Measurements from ENCODE around the gene BAHD1. TPM values are rescaled to one million over a fixed set of nuclear protein-coding genes. Genes with fewer than 3 reads are reported as not detected.

Gene BAHD1
- total RNA-seq, 1 donor from 2014 or later, result 15.7 TPM

DNA sequence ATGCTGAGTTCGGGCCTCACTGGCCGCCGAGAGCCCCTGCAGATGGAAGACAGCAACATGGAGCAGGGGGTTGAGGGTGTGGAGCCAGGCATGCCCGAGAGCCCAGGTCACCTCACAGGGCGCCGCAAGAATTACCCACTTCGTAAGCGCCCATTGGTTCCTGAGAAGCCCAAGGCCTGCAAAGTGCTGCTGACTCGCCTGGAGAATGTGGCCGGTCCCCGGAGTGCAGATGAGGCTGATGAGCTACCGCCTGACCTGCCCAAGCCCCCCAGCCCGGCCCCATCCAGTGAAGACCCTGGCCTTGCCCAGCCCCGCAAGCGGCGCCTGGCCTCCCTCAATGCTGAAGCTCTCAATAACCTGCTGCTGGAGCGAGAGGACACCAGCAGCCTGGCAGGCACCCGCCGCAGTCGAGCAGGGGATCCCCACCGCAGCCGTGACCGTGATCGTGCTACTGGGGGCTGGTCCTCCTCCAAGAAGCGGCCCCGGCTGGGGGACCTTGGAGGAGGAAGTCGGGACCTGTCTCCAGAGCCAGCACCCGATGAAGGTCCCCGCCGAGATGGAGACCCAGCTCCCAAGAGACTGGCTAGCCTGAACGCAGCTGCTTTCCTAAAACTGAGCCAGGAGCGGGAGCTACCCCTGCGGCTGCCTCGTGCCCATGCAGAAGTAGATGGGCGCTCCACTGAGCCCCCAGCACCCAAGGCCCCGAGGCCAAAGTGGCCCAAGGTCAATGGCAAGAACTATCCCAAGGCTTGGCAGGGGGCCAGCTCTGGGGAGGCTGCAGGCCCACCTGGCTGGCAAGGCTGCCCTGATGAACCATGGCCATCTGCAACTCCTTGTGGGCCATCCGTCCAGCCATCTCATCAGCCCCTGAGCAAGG lies 18.0 kb downstream of the BAHD1 start:
- TF ChIP-seq, protein P1, sequence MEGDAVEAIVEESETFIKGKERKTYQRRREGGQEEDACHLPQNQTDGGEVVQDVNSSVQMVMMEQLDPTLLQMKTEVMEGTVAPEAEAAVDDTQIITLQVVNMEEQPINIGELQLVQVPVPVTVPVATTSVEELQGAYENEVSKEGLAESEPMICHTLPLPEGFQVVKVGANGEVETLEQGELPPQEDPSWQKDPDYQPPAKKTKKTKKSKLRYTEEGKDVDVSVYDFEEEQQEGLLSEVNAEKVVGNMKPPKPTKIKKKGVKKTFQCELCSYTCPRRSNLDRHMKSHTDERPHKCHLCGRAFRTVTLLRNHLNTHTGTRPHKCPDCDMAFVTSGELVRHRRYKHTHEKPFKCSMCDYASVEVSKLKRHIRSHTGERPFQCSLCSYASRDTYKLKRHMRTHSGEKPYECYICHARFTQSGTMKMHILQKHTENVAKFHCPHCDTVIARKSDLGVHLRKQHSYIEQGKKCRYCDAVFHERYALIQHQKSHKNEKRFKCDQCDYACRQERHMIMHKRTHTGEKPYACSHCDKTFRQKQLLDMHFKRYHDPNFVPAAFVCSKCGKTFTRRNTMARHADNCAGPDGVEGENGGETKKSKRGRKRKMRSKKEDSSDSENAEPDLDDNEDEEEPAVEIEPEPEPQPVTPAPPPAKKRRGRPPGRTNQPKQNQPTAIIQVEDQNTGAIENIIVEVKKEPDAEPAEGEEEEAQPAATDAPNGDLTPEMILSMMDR (IDR thresholded peaks at IDR 0.05; ENCODE audit: insufficient read depth, low read length, poor library complexity, severe bottlenecking), result no peak
- DNase-seq (ENCODE audit: low read depth), result no peak
- no peaks in the 10 kb centered on the region for H3K36me3 ChIP-seq (ENCODE audit: control insufficient read depth, insufficient read depth, low read length)
- no peaks in the 10 kb centered on the region for H3K27me3 ChIP-seq (ENCODE audit: control insufficient read depth, insufficient read depth, low read length)
- no peak overlapping the region for H3K4me3 ChIP-seq (ENCODE audit: low read depth, low read length)

DNA sequence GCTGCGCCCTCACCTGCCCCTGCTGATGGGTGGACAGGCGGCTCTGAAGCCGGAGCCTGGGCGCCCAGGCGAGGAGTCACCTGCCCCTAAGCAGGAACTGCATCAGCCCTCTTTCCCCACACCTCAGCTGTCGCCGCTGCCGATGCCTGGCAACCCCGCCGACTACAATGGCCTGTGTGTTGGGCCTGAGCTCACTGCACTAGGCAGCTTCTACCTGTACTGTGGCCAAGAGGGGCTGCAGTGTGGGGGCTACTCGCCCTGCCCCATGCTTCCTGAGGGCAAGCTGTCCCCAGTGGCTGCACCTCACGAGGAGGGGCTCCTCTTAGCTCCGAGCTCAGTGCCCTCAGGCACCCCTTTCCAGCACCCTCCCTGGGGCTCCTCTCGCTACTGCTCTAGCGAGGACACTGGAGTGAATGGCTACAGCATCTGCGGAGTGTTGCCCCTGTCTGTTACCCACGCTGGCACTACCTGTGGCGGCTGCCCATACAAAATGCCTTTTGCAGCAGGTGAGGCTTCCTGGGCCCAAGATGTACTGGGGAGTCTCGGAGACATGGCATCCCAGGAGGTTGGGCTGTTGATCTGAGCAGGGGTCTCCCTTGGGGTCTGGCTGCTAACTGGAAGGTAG lies 18.8 kb downstream of the BAHD1 start:
- Histone ChIP-seq H3K27me3 (ENCODE audit: control insufficient read depth, insufficient read depth, low read length) (no peaks in the 10 kb centered on the region), H3K4me3 (ENCODE audit: low read depth, low read length) (no peak overlapping the region), H3K36me3 (ENCODE audit: control insufficient read depth, insufficient read depth, low read length) (no peaks in the 10 kb centered on the region)
- TF ChIP-seq, protein P1 (IDR thresholded peaks at IDR 0.05; ENCODE audit: insufficient read depth, low read length, poor library complexity, severe bottlenecking), result no peak
- DNase-seq (ENCODE audit: low read depth), result no peak

DNA sequence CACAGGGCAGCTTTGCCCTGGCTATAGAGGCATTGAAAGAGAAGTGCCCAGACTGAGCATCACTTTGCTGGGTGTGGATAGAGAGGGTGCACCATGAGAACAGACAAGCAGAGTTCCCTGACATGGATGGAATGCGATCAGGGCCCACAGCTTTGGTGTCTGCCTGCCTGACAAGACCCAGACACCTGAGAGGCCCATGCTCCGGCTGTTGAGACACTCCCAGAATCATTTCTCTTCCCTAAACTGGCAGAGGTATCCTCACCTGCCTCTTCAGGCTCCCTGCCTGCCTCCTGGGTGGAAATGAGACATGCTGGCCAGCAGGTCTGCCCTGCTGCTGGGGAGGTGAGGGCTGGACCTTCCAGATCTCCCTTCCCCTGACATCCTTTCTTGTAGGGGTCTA lies 19.7 kb downstream of the BAHD1 start:
- no peak for DNase-seq (ENCODE audit: low read depth)
- TF ChIP-seq, protein P1 (IDR thresholded peaks at IDR 0.05; ENCODE audit: insufficient read depth, low read length, poor library complexity, severe bottlenecking), result no peak
- Histone ChIP-seq H3K4me3 (ENCODE audit: low read depth, low read length) (no peak overlapping the region), H3K27me3 (ENCODE audit: control insufficient read depth, insufficient read depth, low read length) (no peaks in the 10 kb centered on the region), H3K36me3 (ENCODE audit: control insufficient read depth, insufficient read depth, low read length) (peaks cover 2% of the 10 kb centered on the region)

DNA sequence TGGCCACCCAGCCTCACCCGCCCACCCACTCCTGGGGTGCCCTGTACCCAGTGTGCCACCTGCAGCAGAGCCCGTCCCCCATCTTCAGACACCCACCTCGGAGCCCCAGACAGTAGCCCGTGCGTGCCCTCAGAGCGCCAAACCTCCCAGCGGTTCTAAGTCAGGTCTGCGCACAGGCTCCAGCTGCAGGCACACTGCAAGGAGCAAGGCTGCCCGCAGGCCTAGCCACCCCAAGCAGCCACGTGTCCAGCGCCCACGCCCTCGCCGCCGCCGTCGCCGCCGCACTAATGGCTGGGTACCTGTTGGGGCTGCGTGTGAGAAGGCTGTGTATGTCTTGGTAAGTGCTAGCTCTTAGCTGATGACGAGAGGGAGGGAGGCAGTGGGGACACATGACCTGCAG lies 21.2 kb downstream of the BAHD1 start:
- H3K4me3 ChIP-seq (ENCODE audit: low read depth, low read length), result no peak overlapping the region
- peaks cover 5% of the 10 kb centered on the region for H3K36me3 ChIP-seq (ENCODE audit: control insufficient read depth, insufficient read depth, low read length)
- no peak for DNase-seq (ENCODE audit: low read depth)
- TF ChIP-seq, protein P1 (IDR thresholded peaks at IDR 0.05; ENCODE audit: insufficient read depth, low read length, poor library complexity, severe bottlenecking), result no peak
- H3K27me3 ChIP-seq (ENCODE audit: control insufficient read depth, insufficient read depth, low read length), result no peaks in the 10 kb centered on the region

DNA sequence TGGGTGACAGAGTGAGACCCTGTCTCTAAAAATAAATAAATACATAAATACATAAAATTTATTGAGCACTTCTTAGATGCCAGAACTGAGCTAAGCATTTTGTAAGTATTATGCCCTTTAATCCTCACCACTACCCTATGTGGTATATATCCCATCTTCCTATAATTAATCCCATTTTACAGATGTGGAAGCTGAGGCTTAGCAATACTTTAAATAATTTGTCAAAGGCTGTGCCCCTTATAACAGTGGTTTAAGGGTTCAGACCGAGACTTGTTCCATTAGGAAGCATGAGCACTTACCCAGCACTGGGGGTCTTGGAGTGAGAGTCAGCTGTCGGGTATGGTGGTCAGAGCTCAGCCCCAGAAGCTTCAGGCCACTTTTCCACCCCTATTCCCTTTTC lies 22.5 kb downstream of the BAHD1 start:
- DNase-seq (ENCODE audit: low read depth), result no peak
- TF ChIP-seq, protein P1 (IDR thresholded peaks at IDR 0.05; ENCODE audit: insufficient read depth, low read length, poor library complexity, severe bottlenecking), result no peak
- H3K4me3 ChIP-seq (ENCODE audit: low read depth, low read length), result no peak overlapping the region
- H3K27me3 ChIP-seq (ENCODE audit: control insufficient read depth, insufficient read depth, low read length), result no peaks in the 10 kb centered on the region
- H3K36me3 ChIP-seq (ENCODE audit: control insufficient read depth, insufficient read depth, low read length), result peaks cover 5% of the 10 kb centered on the region

Data from kidney epithelial cell (primary cell).